Measurements from ENCODE around the gene HAUS6.
"Not testable (repeated sequence)": the region's sequence is repeated elsewhere in the genome, so short reads cannot be mapped to it uniquely, and the experiment has no call there.

The HAUS6 gene

DNA sequence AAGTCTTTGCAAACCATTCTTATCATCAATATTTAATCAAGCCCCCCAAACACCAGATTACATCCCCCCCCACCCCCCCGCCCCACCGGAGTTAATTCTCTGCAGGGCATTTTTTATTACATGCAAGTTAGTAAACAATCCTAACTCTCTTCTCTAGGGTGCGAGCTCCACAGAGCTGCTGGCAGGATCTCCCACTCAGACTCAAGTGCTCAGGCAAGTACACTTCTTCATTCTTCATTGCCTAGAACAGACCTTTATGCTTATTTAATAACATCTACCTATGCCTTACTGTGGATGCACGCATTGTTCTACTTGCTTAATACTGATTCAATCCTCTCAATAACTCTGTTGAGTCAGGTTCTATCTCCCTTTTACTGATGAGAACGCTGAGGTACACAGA is 79.6 kb downstream of the HAUS6 start:
- no peaks in the 10 kb centered on the region for H3K9me3 ChIP-seq (ENCODE audit: insufficient read depth, low read length)
- H3K36me3 ChIP-seq (ENCODE audit: low read length), result no peaks in the 10 kb centered on the region
- H3F3A ChIP-seq (ENCODE audit: insufficient read depth), result no peaks in the 10 kb centered on the region
- no peak overlapping the region for H3K4me3 ChIP-seq (ENCODE audit: insufficient read depth, low read length, poor library complexity, severe bottlenecking)
- no peak overlapping the region for H2AFZ ChIP-seq (ENCODE audit: low read depth, low read length, severe bottlenecking)
- H3K4me2 ChIP-seq (ENCODE audit: low read depth, low read length, poor library complexity, severe bottlenecking), result no peak overlapping the region
- no peak overlapping the region for H3K27ac ChIP-seq (ENCODE audit: low read depth, low read length)
- TF ChIP-seq EZH2phosphoT487 (conservative IDR thresholded peaks at IDR 0.05; ENCODE audit: low read length), result no peak
- TF ChIP-seq, protein P1, sequence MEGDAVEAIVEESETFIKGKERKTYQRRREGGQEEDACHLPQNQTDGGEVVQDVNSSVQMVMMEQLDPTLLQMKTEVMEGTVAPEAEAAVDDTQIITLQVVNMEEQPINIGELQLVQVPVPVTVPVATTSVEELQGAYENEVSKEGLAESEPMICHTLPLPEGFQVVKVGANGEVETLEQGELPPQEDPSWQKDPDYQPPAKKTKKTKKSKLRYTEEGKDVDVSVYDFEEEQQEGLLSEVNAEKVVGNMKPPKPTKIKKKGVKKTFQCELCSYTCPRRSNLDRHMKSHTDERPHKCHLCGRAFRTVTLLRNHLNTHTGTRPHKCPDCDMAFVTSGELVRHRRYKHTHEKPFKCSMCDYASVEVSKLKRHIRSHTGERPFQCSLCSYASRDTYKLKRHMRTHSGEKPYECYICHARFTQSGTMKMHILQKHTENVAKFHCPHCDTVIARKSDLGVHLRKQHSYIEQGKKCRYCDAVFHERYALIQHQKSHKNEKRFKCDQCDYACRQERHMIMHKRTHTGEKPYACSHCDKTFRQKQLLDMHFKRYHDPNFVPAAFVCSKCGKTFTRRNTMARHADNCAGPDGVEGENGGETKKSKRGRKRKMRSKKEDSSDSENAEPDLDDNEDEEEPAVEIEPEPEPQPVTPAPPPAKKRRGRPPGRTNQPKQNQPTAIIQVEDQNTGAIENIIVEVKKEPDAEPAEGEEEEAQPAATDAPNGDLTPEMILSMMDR (IDR thresholded peaks at IDR 0.05; ENCODE audit: insufficient read depth, low read length, poor library complexity, severe bottlenecking), result no peak
- H3K9me2 ChIP-seq (replicated peaks; ENCODE audit: insufficient read depth, low read length), result no peaks in the 10 kb centered on the region
- H3K9ac ChIP-seq (ENCODE audit: low read length), result no peak overlapping the region
- H4K20me1 ChIP-seq (ENCODE audit: low read depth, low read length), result no peaks in the 10 kb centered on the region
- H3K27me3 ChIP-seq (ENCODE audit: low read length), result no peaks in the 10 kb centered on the region
- H3K79me2 ChIP-seq (ENCODE audit: insufficient read depth, low read length), result no peaks in the 10 kb centered on the region

DNA sequence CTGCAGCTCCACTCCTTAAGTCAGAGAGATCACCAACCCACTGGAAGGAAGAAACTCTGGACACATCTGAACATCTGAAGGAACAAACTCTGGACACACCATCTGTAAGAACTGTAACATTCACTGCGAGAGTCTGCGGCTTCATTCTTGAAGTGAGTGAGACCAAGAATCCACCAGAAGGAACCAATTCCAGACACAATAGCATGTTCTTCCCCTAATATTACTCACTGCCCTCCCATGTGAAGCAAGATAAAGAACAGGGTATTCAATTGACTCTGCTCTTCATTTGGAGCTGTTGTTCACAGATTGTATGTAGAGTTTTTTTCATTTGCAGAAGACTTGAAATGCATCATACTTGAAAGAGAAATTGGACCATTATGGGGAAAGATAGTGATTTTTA is 80.5 kb downstream of the HAUS6 start:
- H3K27ac ChIP-seq (ENCODE audit: low read depth, low read length), result no peak overlapping the region
- H3K4me3 ChIP-seq (ENCODE audit: insufficient read depth, low read length, poor library complexity, severe bottlenecking), result no peak overlapping the region
- no peaks in the 10 kb centered on the region for H3K27me3 ChIP-seq (ENCODE audit: low read length)
- H3K79me2 ChIP-seq (ENCODE audit: insufficient read depth, low read length), result no peaks in the 10 kb centered on the region
- H3K36me3 ChIP-seq (ENCODE audit: low read length), result no peaks in the 10 kb centered on the region
- H3K9me3 ChIP-seq (ENCODE audit: insufficient read depth, low read length), result no peaks in the 10 kb centered on the region
- H4K20me1 ChIP-seq (ENCODE audit: low read depth, low read length), result no peaks in the 10 kb centered on the region
- TF ChIP-seq, protein P1 (IDR thresholded peaks at IDR 0.05; ENCODE audit: insufficient read depth, low read length, poor library complexity, severe bottlenecking), result no peak
- TF ChIP-seq EZH2phosphoT487 (conservative IDR thresholded peaks at IDR 0.05; ENCODE audit: low read length), result no peak
- H3K9ac ChIP-seq (ENCODE audit: low read length), result no peak overlapping the region
- no peaks in the 10 kb centered on the region for H3K9me2 ChIP-seq (replicated peaks; ENCODE audit: insufficient read depth, low read length)
- H2AFZ ChIP-seq (ENCODE audit: low read depth, low read length, severe bottlenecking), result no peak overlapping the region
- H3F3A ChIP-seq (ENCODE audit: insufficient read depth), result no peaks in the 10 kb centered on the region
- H3K4me2 ChIP-seq (ENCODE audit: low read depth, low read length, poor library complexity, severe bottlenecking), result no peak overlapping the region

DNA sequence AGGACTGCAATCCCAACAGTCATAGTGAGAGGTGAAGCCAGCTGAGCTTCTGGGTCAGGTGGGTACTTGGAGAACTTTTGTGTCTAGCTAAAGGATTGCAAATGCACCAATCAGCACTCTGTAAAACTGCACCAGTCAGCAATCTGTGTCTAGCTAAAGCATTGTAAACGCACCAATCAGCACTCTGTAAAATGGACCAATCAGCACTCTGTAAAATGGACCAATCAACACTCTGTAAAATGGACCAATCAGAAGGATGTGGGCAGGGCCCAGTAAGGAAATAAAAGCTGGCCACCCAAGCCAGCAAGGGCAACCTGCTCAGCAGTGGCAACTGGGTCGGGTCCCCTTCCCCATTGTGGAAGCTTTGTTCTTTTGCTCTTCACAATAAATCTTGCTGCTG is 81.1 kb downstream of the HAUS6 start:
- not testable (repeated sequence) for H3K9ac ChIP-seq (ENCODE audit: low read length); H4K20me1 ChIP-seq (ENCODE audit: low read depth, low read length); H2AFZ ChIP-seq (ENCODE audit: low read depth, low read length, severe bottlenecking); H3K27me3 ChIP-seq (ENCODE audit: low read length); H3K4me2 ChIP-seq (ENCODE audit: low read depth, low read length, poor library complexity, severe bottlenecking); H3K9me3 ChIP-seq (ENCODE audit: insufficient read depth, low read length); H3K27ac ChIP-seq (ENCODE audit: low read depth, low read length); H3K4me3 ChIP-seq (ENCODE audit: insufficient read depth, low read length, poor library complexity, severe bottlenecking); H3K79me2 ChIP-seq (ENCODE audit: insufficient read depth, low read length); H3K36me3 ChIP-seq (ENCODE audit: low read length); H3K9me2 ChIP-seq (replicated peaks; ENCODE audit: insufficient read depth, low read length); H3F3A ChIP-seq (ENCODE audit: insufficient read depth)

DNA sequence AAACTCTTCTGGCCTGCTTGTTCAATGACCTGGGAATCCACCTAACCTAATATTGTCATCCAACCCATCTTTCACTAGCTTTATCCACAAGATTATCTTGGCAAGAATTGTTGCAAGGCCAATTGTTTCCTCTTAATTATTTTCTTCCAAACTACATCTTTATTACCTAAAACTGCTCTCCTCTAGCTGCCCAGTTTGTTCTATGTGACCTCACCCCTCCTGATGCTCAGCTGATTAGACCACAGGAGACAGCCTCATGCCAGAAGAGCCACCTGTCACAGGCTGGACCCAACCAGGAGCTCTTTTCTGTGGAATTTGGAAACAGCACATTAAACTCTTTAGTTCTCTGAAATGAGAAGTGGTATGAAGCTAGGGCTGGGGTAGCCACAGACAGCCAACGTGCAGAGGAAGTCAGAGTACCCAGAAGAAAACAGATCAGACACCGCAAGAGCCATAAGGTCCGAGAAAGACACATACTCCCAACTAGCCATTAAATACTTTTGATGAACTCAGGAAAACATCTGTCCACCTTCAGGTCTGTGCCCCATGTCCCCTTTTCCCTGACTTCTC is 81.7 kb downstream of the HAUS6 start:
- no peaks in the 10 kb centered on the region for H4K20me1 ChIP-seq (ENCODE audit: low read depth, low read length)
- no peaks in the 10 kb centered on the region for H3K9me3 ChIP-seq (ENCODE audit: insufficient read depth, low read length)
- no peaks in the 10 kb centered on the region for H3K79me2 ChIP-seq (ENCODE audit: insufficient read depth, low read length)
- no peaks in the 10 kb centered on the region for H3K27me3 ChIP-seq (ENCODE audit: low read length)
- H3K36me3 ChIP-seq (ENCODE audit: low read length), result no peaks in the 10 kb centered on the region
- H3K9ac ChIP-seq (ENCODE audit: low read length), result no peak overlapping the region
- no peak overlapping the region for H2AFZ ChIP-seq (ENCODE audit: low read depth, low read length, severe bottlenecking)
- H3F3A ChIP-seq (ENCODE audit: insufficient read depth), result no peaks in the 10 kb centered on the region
- no peak overlapping the region for H3K4me2 ChIP-seq (ENCODE audit: low read depth, low read length, poor library complexity, severe bottlenecking)
- no peak overlapping the region for H3K27ac ChIP-seq (ENCODE audit: low read depth, low read length)
- H3K4me3 ChIP-seq (ENCODE audit: insufficient read depth, low read length, poor library complexity, severe bottlenecking), result no peak overlapping the region
- H3K9me2 ChIP-seq (replicated peaks; ENCODE audit: insufficient read depth, low read length), result no peaks in the 10 kb centered on the region
- no peak for TF ChIP-seq EZH2phosphoT487 (conservative IDR thresholded peaks at IDR 0.05; ENCODE audit: low read length)
- TF ChIP-seq, protein P1 (IDR thresholded peaks at IDR 0.05; ENCODE audit: insufficient read depth, low read length, poor library complexity, severe bottlenecking), result no peak

All from SU-DHL-6 (cell line).